Keratinocyte (primary cell): ENCODE measurements around the gene TOMM5. TPM values are rescaled to one million over a fixed set of nuclear protein-coding genes. Genes with fewer than 3 reads are reported as not detected.

Experiments
- DNase-seq: peaks from one replicate; pipeline ENCODE4 v3.0.0-alpha.2; 2011; ENCODE audit warnings: low read depth, missing footprints, low spot score
- FAIRE-seq: peaks from 2 replicates; lab custom pipeline; 2011; peaks lifted over from hg19 to GRCh38; lab: Jason Lieb, UNC
- H2AFZ ChIP-seq: 2 replicates; pipeline ENCODE4 v1.6.0; 2012; ENCODE audit warnings: low read length, control low read depth, inconsistent platforms; ENCODE audit not compliant: control insufficient read depth
- H3K27ac ChIP-seq: 2 replicates; pipeline ENCODE4 v1.5.1; 2011; ENCODE audit warnings: low read length; ENCODE audit not compliant: control insufficient read depth, insufficient read depth
- H3K27me3 ChIP-seq: 3 replicates; pipeline ENCODE4 v1.6.0; 2011; ENCODE audit warnings: low read length; ENCODE audit not compliant: control insufficient read depth, insufficient read depth; ENCODE audit errors: extremely low read depth
- H3K36me3 ChIP-seq, 2 experiments: 2 replicates in 1 of 2; 3 replicates in 1 of 2; pipeline ENCODE4 v1.5.1; 2011; ENCODE audit warnings: low read length in 2 of 2, mild to moderate bottlenecking in 1 of 2; ENCODE audit not compliant: control insufficient read depth in 2 of 2, insufficient read depth in 2 of 2; ENCODE audit errors: extremely low read depth in 1 of 2
- H3K4me1 ChIP-seq: 3 replicates; pipeline ENCODE4 v1.5.1; 2011; ENCODE audit warnings: low read length; ENCODE audit not compliant: control insufficient read depth, insufficient read depth; ENCODE audit errors: extremely low read depth
- H3K4me2 ChIP-seq: 3 replicates; pipeline ENCODE4 v1.6.0; 2011; ENCODE audit warnings: low read depth, low read length; ENCODE audit not compliant: control insufficient read depth, insufficient read depth; ENCODE audit errors: extremely low read depth
- H3K4me3 ChIP-seq, 3 experiments: fragments of 200-600 bp in 1 of 3; sonication (generic) in 1 of 3; 2 replicates in 2 of 3; 3 replicates in 1 of 3; pipeline ENCODE4 v1.5.1; 2011 to 2016; ENCODE audit warnings: low read length in 3 of 3, mild to moderate bottlenecking in 3 of 3, control low read depth in 2 of 3, inconsistent platforms in 1 of 3, low read depth in 1 of 3, mixed read lengths in 1 of 3, mixed run types in 1 of 3, moderate library complexity in 1 of 3; ENCODE audit not compliant: control insufficient read depth in 2 of 3, insufficient read depth in 2 of 3; ENCODE audit errors: extremely low read depth in 1 of 3
- H3K79me2 ChIP-seq: 2 replicates; pipeline ENCODE4 v1.6.0; 2012; ENCODE audit warnings: low read length; ENCODE audit not compliant: control insufficient read depth, insufficient read depth
- H3K9ac ChIP-seq: 3 replicates; pipeline ENCODE4 v1.6.0; 2011; ENCODE audit warnings: low read length; ENCODE audit not compliant: control insufficient read depth, insufficient read depth; ENCODE audit errors: extremely low read depth
- H3K9me1 ChIP-seq: 3 replicates; pipeline ENCODE4 v1.6.0; 2011; ENCODE audit warnings: low read length; ENCODE audit not compliant: control insufficient read depth, insufficient read depth; ENCODE audit errors: extremely low read depth
- H3K9me3 ChIP-seq: 2 replicates; pipeline ENCODE4 v1.5.1; 2012; ENCODE audit warnings: low read depth, low read length; ENCODE audit not compliant: control insufficient read depth
- H4K20me1 ChIP-seq: 3 replicates; pipeline ENCODE4 v1.6.0; 2011; ENCODE audit warnings: low read length; ENCODE audit not compliant: control insufficient read depth, insufficient read depth; ENCODE audit errors: extremely low read depth
- CTCF ChIP-seq, 3 experiments: IDR thresholded peaks in 1 of 3; conservative IDR thresholded peaks in 1 of 3; optimal IDR thresholded peaks in 1 of 3; 2 replicates in 2 of 3; 3 replicates in 1 of 3; pipeline versions ENCODE3 to v1.5.1; 2011; ENCODE audit warnings: low read length in 3 of 3, mild to moderate bottlenecking in 3 of 3, moderate library complexity in 2 of 3, control low read depth in 1 of 3, inconsistent platforms in 1 of 3; ENCODE audit not compliant: insufficient read depth in 2 of 3; ENCODE audit errors: extremely low read depth in 1 of 3
- EZH2 ChIP-seq: IDR thresholded peaks from one replicate; pipeline ENCODE4 v1.6.1; 2012; ENCODE audit warnings: inconsistent platforms, mild to moderate bottlenecking, low read length, moderate library complexity
- dilution Hi-C: fragments of 300-500 bp; cut with MboI; formaldehyde crosslinking; loops from one replicate; pipeline ENCODE4 v1.7.0; 2020; ENCODE audit warnings: low sequenced_read_pairs; ENCODE audit not compliant: extremely low pct_ligation_motif_present
- polyA plus RNA-seq, 5 experiments: library from polyadenylated mRNA; depleted of rRNA in 3 of 5; stranded (reverse) in 3 of 5; stranded (forward) in 1 of 5; unstranded in 1 of 5; fragments of >200 nt; gene quantifications; 1 replicate in 1 of 5; 2 replicates in 3 of 5; 3 replicates in 1 of 5; pipeline versions ENCODE4 v1.2.1 to v1.2.3, GENCODE V29; 2011 to 2012; ENCODE audit warnings: missing spikeins in 2 of 5, low read depth in 1 of 5, low replicate concordance in 1 of 5

TOMM5 gene
- polyA plus RNA-seq, 1 donor (not counting 4 experiments of a cell fraction or from before 2014, with no cell fraction given): 232 TPM

- Histone ChIP-seq H4K20me1 (no peaks in the 10 kb centered on the region), H3K79me2 (no peaks in the 10 kb centered on the region), H3K27me3 (peaks cover 13% of the 10 kb centered on the region), H3K27ac (no peak overlapping the region), H3K4me1 (no peaks in the 10 kb centered on the region), H3K9me1 (no peaks in the 10 kb centered on the region), H2AFZ (no peak overlapping the region), H3K4me3 (no peak overlapping the region), H3K4me2 (no peak overlapping the region), H3K9ac (no peak overlapping the region), H3K9me3 (no peaks in the 10 kb centered on the region), H3K36me3 (no peaks in the 10 kb centered on the region)
- dilution Hi-C loops: no loop called here
- DNase-seq: no peak
- FAIRE-seq: no peak
- TF ChIP-seq CTCF (optimal IDR thresholded peaks at IDR 0.05 in 1 of 3, IDR thresholded peaks at IDR 0.05 in 1 of 3, conservative IDR thresholded peaks at IDR 0.05 in 1 of 3; ENCODE audit: extremely low read depth in 1 of 3, insufficient read depth in 2 of 3, low read length in 3 of 3) (no peak), EZH2 (no peak)
These were observed 46.8 kb upstream of the TOMM5 start for GRCh38 chr9:37639109-37639762.

- H3K27ac ChIP-seq: no peak overlapping the region
- H2AFZ ChIP-seq: no peak overlapping the region
- no peak overlapping the region for H3K4me2 ChIP-seq
- H4K20me1 ChIP-seq: no peaks in the 10 kb centered on the region
- H3K4me1 ChIP-seq: no peaks in the 10 kb centered on the region
- DNase-seq (no peak), FAIRE-seq (no peak)
- no peaks in the 10 kb centered on the region for H3K9me1 ChIP-seq
- H3K4me3 ChIP-seq: no peak overlapping the region
- dilution Hi-C loops: no loop called here
- no peaks in the 10 kb centered on the region for H3K36me3 ChIP-seq
- TF ChIP-seq EZH2 (no peak), CTCF (optimal IDR thresholded peaks at IDR 0.05 in 1 of 3, IDR thresholded peaks at IDR 0.05 in 1 of 3, conservative IDR thresholded peaks at IDR 0.05 in 1 of 3; ENCODE audit: extremely low read depth in 1 of 3, insufficient read depth in 2 of 3, low read length in 3 of 3) (no peak)
- no peaks in the 10 kb centered on the region for H3K79me2 ChIP-seq
- H3K27me3 ChIP-seq: peaks cover under 1% of the 10 kb centered on the region
- H3K9ac ChIP-seq: no peak overlapping the region
- H3K9me3 ChIP-seq: no peaks in the 10 kb centered on the region
These were observed 44.4 kb upstream of the TOMM5 start for GRCh38 chr9:37636511-37637448.
